Muscle of arm (tissue), 12 donors: ENCODE data around the gene CHST1. TPM values are rescaled to one million over a fixed set of nuclear protein-coding genes. Genes with fewer than 3 reads are reported as not detected.

Source experiments
- DNase-seq: peaks from one replicate; pipeline ENCODE4 v3.0.0-alpha.2; 2013
- polyA plus RNA-seq, 12 donors: library from polyadenylated mRNA; unstranded; fragments of 120-200 nt; gene quantifications; one replicate each; pipeline ENCODE4 v1.2.1, GENCODE V29; 2013; ENCODE audit not compliant: insufficient read length in 12 of 12

The CHST1 gene
- polyA plus RNA-seq, 12 donors: 10.2 to 18.8 (median 14.3) TPM; not detected in 1

GRCh38 chr11:45609902-45610301, 55.5 kb downstream of the CHST1 start:
- DNase-seq: no peak

GRCh38 chr11:45609337-45609736, 56.1 kb downstream of the CHST1 start:
- no peak for DNase-seq

DNA sequence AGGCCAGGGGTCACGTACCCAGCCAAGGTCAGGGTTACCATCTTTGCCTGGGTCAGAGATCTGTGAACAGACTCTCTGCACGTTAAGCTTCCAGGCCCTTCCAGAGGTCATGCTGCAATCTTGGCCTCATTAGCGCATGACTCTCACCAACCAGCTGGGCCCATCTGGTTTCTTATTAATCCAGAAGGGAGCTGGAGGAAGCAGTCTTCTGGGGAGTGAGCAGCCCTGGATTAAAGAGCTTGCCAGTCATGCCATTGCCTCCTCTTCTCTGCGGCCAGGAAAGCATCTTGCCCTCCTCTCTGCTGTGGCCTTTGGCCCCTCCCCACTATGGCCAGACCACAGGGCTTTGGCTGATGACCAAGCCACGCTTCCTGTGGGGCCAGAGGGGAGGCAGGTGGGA, 57.4 kb downstream of the CHST1 start:
- no peak for DNase-seq

DNA sequence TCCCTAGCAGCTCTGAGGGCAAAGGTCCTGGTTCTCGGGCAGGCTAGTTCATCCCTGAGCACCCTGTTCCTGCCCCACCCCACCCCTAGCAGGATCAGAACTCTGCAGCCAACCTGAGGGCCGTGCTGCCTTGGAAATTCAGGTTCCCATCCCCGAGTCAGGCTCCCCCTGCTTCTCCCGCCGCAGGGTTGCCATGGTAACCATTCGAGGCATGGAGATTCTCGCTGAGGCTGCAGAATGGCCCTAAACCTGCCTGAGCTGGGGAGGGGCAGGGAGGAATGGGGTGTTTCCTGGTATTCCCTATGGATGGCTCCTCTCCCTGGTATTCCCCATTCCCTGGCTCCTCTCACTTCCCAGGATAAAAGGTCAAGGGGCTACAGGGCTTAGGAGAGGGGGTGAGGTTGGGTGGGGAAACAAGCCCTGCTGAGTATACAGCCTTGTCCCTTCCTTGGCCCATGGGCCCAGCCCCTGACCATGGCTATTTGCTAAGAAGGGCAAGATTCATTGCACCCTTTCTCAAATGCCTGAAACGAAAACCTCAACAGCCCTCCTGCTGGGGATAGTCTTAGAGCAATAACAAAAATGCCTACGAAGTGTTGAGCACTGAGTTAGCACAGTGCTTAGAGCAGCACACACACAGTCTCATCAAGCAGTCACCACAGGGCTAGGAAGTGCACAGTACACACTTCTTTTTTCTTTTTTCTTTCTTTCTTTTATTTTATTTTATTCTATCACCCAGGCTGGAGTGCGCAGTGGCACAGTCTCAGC, 58.7 kb downstream of the CHST1 start:
- no peak for DNase-seq

DNA sequence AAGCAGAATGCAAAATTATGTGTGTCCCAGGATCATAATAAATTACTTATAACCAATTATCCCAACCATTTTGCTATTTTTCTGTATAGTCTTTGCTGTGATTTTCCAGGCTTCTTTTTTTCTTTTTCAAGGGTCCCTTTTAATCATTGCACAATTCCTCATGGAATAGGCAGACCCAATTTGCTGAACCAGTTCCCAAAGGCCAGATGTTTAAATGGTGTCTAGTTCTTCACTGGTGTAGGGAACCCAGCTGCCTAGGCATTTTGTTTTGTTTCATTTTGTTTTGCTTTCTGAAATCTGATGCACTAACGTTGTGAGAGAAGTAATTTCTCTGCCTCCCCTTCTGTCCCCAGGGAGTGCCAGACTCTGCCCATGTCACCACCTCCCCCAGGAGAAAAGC, 60.4 kb downstream of the CHST1 start:
- DNase-seq: no peak

DNA sequence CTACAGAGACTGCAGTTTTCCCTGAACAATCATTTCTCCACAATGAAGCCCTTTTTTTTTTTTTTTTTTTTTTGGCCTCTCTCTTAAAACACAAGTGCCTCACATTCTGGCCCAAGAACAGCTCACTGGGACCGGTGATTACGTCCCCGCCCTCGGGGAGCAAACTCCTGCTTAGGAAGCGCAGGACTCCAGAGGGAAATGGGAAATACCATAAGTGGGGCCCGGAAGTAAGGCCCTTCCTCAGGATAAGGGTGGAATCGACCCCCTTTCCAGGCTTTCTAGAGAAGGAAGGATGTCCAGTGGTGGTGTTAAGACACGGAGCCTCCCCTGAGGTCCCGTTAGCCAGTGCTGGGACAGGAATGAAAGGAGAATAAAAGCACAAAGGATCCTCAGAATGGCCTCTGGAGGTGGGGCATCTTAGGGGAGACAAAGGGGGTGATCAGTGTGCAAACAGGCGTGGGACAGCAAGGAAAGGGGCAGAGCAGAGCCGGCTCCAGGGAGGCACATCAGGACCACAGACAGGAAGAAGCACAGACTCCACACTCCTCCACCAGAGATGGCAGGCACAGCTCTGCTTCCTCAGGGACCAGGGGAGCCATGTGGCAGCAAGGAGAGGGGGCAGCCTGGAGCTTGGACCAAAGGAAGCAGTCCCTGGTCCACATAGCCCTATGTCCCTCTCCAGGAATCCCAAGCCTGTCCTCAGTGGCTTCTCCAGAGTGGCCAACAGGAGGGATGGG, 61.3 kb downstream of the CHST1 start:
- DNase-seq: no peak

GRCh38 chr11:45599161-45599943, 66.1 kb downstream of the CHST1 start:
- DNase-seq: no peak

Other genes starting within 250 kb of the CHST1 start
- gene SLC35C1, start 139.5 kb upstream of the CHST1 start, polyA plus RNA-seq: 1 to 10 TPM in 11 of 12 donors, not detected in 1; 5.8 to 9.8 (median 7.7) TPM
- 10 to 100 TPM in 11 of 12 donors, not detected in 1; 22.5 to 31.2 (median 26.5) TPM for gene CRY2, start 181.9 kb upstream of the CHST1 start, polyA plus RNA-seq
- 10 to 100 TPM in 11 of 12 donors, not detected in 1; 19.1 to 51.7 (median 28.6) TPM for gene MAPK8IP1, start 220.0 kb upstream of the CHST1 start, polyA plus RNA-seq
- gene FREY1, start 241.6 kb upstream of the CHST1 start, polyA plus RNA-seq: under 1 TPM in 6 of 12 donors, not detected in 6; 0.25 to 0.57 (median 0.28) TPM